ENCODE measurements around the gene PSMB7.

Gene PSMB7

DNA sequence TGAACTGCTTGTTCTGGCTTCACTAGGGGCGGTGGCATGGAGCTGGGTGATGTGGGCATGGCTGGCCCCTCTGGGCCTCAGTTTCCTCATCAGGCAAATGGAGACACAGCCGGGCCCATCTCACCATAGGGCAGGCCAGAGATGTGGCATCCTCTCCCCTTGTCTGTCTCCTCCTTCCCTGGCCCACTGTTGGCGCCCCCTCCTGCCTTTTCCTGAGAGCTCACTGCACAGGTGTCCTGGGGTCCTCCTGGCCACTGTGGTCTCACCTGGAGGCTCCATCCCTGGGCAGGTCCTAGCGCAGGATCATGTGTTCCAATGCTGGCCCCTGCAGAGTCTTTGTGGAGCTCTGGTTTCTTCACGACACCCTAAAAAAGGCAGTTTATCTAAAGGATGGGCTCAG lies 104.0 kb downstream of the PSMB7 start:
- H3K4me3 ChIP-seq (ENCODE audit: insufficient read depth, low read length, poor library complexity, severe bottlenecking) = no peak overlapping the region
- H2AFZ ChIP-seq (ENCODE audit: low read depth, low read length, severe bottlenecking) = no peak overlapping the region
- H3K36me3 ChIP-seq (ENCODE audit: low read length) = peaks cover 4% of the 10 kb centered on the region; the same call in 1 of the 2 replicates
- no peak overlapping the region for H3K27ac ChIP-seq (ENCODE audit: low read depth, low read length)
- H3F3A ChIP-seq (ENCODE audit: insufficient read depth) = no peaks in the 10 kb centered on the region
- H3K79me2 ChIP-seq (ENCODE audit: insufficient read depth, low read length) = peaks cover 44% of the 10 kb centered on the region
- no peaks in the 10 kb centered on the region for H3K9me3 ChIP-seq (ENCODE audit: insufficient read depth, low read length)
- H4K20me1 ChIP-seq (ENCODE audit: low read depth, low read length) = no peaks in the 10 kb centered on the region; the same call in 1 of the 2 replicates
- H3K9ac ChIP-seq (ENCODE audit: low read length) = no peak overlapping the region
- H3K4me2 ChIP-seq (ENCODE audit: low read depth, low read length, poor library complexity, severe bottlenecking) = no peak overlapping the region
- TF ChIP-seq EZH2phosphoT487 (conservative IDR thresholded peaks at IDR 0.05; ENCODE audit: low read length) = no peak
- TF ChIP-seq, protein P1, sequence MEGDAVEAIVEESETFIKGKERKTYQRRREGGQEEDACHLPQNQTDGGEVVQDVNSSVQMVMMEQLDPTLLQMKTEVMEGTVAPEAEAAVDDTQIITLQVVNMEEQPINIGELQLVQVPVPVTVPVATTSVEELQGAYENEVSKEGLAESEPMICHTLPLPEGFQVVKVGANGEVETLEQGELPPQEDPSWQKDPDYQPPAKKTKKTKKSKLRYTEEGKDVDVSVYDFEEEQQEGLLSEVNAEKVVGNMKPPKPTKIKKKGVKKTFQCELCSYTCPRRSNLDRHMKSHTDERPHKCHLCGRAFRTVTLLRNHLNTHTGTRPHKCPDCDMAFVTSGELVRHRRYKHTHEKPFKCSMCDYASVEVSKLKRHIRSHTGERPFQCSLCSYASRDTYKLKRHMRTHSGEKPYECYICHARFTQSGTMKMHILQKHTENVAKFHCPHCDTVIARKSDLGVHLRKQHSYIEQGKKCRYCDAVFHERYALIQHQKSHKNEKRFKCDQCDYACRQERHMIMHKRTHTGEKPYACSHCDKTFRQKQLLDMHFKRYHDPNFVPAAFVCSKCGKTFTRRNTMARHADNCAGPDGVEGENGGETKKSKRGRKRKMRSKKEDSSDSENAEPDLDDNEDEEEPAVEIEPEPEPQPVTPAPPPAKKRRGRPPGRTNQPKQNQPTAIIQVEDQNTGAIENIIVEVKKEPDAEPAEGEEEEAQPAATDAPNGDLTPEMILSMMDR (IDR thresholded peaks at IDR 0.05; ENCODE audit: insufficient read depth, low read length, poor library complexity, severe bottlenecking) = no peak
- no peaks in the 10 kb centered on the region for H3K27me3 ChIP-seq (ENCODE audit: low read length)
- no peaks in the 10 kb centered on the region for H3K9me2 ChIP-seq (replicated peaks; ENCODE audit: insufficient read depth, low read length)

DNA sequence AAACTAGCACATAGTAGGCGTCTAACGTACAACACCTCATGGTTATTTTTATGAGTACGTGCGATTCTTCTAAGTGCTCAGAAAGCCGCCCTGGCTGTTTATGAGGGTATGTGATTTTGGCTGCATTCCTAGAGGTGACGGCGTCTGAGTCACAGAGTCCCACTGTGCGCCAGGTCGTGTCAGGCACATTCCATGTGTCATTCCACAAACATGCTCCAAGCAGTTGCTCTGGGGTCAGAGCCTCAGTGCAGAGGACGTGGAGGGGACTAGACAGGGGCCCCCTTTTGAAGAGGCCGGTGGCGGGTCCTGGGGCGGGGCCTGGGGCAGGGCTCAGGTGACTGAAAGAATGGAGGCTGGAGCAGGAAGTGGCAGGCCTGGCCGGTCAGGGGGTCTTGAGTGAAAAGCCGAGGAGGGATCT lies 105.6 kb downstream of the PSMB7 start:
- no peaks in the 10 kb centered on the region for H3K27me3 ChIP-seq (ENCODE audit: low read length)
- no peak for TF ChIP-seq EZH2phosphoT487 (conservative IDR thresholded peaks at IDR 0.05; ENCODE audit: low read length)
- TF ChIP-seq, protein P1 (IDR thresholded peaks at IDR 0.05; ENCODE audit: insufficient read depth, low read length, poor library complexity, severe bottlenecking) = no peak
- no peak overlapping the region for H3K27ac ChIP-seq (ENCODE audit: low read depth, low read length)
- no peak overlapping the region for H3K4me3 ChIP-seq (ENCODE audit: insufficient read depth, low read length, poor library complexity, severe bottlenecking)
- no peaks in the 10 kb centered on the region for H3K9me3 ChIP-seq (ENCODE audit: insufficient read depth, low read length)
- no peak overlapping the region for H3K4me2 ChIP-seq (ENCODE audit: low read depth, low read length, poor library complexity, severe bottlenecking)
- H3K79me2 ChIP-seq (ENCODE audit: insufficient read depth, low read length) = peaks cover 58% of the 10 kb centered on the region
- no peaks in the 10 kb centered on the region; the same call in 1 of the 2 replicates for H4K20me1 ChIP-seq (ENCODE audit: low read depth, low read length)
- peaks cover 6% of the 10 kb centered on the region; the same call in 1 of the 2 replicates for H3K36me3 ChIP-seq (ENCODE audit: low read length)
- no peaks in the 10 kb centered on the region for H3K9me2 ChIP-seq (replicated peaks; ENCODE audit: insufficient read depth, low read length)
- no peaks in the 10 kb centered on the region; the same call in 1 of the 2 replicates for H3F3A ChIP-seq (ENCODE audit: insufficient read depth)
- no peak overlapping the region for H2AFZ ChIP-seq (ENCODE audit: low read depth, low read length, severe bottlenecking)
- H3K9ac ChIP-seq (ENCODE audit: low read length) = no peak overlapping the region

DNA sequence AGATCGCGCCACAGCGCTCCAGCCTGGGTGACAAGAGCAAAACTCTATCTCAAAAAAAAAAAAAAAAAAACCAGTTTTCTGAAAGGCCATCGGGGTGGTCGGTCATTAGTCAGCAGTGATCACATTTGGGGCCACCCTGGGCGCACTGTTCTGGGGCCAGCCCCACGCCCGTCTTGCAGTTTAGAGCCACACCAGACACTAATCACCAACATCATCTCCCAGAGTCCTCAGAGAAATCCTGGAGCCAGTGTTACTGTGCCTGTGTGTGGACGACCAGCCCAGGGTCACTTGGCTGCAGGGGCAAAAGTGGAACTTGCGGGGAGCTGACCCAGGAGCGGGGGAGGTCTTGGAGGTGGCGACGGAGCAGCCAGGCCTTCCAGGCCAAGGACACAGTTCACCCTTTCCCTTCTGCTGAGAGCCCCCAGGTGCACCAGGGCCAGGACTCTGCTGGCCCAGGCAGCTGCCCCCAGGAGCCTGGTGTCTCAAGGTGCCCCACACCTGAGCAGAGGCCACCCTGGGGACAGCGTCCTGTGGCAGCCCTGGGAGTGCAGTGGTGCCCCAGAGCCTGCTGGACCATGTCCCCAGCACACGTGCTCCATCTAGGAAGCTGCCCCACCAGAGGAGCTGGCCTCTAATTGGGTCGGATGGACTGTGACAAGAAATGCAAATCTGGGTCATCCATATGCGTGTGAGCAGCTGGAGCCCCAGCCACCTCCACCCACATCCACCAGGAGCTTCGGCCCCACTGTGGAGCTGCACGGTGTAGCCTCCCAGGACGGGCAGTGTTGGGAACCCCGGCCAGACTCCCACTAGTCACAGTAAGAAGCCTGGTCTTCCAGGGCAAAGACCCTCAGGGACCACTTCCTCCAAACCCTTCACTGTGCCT lies 106.4 kb downstream of the PSMB7 start:
- Histone ChIP-seq H2AFZ (ENCODE audit: low read depth, low read length, severe bottlenecking) (no peak overlapping the region), H3K4me3 (ENCODE audit: insufficient read depth, low read length, poor library complexity, severe bottlenecking) (no peak overlapping the region), H3K9me3 (ENCODE audit: insufficient read depth, low read length) (no peaks in the 10 kb centered on the region), H4K20me1 (ENCODE audit: low read depth, low read length) (no peaks in the 10 kb centered on the region; the same call in 1 of the 2 replicates), H3K27ac (ENCODE audit: low read depth, low read length) (no peak overlapping the region), H3K36me3 (ENCODE audit: low read length) (peaks cover 4% of the 10 kb centered on the region; the same call in 1 of the 2 replicates), H3K4me2 (ENCODE audit: low read depth, low read length, poor library complexity, severe bottlenecking) (no peak overlapping the region), H3K9ac (ENCODE audit: low read length) (no peak overlapping the region), H3K9me2 (replicated peaks; ENCODE audit: insufficient read depth, low read length) (no peaks in the 10 kb centered on the region), H3F3A (ENCODE audit: insufficient read depth) (no peaks in the 10 kb centered on the region; the same call in 1 of the 2 replicates), H3K27me3 (ENCODE audit: low read length) (no peaks in the 10 kb centered on the region), H3K79me2 (ENCODE audit: insufficient read depth, low read length) (peaks cover 67% of the 10 kb centered on the region)
- TF ChIP-seq, protein P1 (IDR thresholded peaks at IDR 0.05; ENCODE audit: insufficient read depth, low read length, poor library complexity, severe bottlenecking) = no peak
- no peak for TF ChIP-seq EZH2phosphoT487 (conservative IDR thresholded peaks at IDR 0.05; ENCODE audit: low read length)
